Aorta (tissue), 5 donors: ENCODE measurements around the gene PLPPR3. TPM values are rescaled to one million over a fixed set of nuclear protein-coding genes. Genes with fewer than 3 reads are reported as not detected.

Experiments used
- ATAC-seq: fragments of 200-7000 bp; cut with Tn5 transposase; one replicate; pipeline ENCODE4 v1.9.1; 2022; ENCODE audit warnings: moderate library complexity; ENCODE audit not compliant: low FRiP score
- DNase-seq, 2 donors: peaks; one replicate each; pipeline ENCODE4 v3.0.0-alpha.2; 2020
- H3K27ac ChIP-seq, 2 donors: one replicate each; pipeline ENCODE4 v1.5.1; 2013; ENCODE audit warnings: low read length in 2 of 2, mild to moderate bottlenecking in 2 of 2, moderate library complexity in 2 of 2, control low read depth in 1 of 2, inconsistent platforms in 1 of 2, low read depth in 1 of 2
- H3K27me3 ChIP-seq, 2 donors: one replicate each; pipeline ENCODE4 v1.6.1; 2013; ENCODE audit warnings: control low read depth in 1 of 2, low read length in 1 of 2, mild to moderate bottlenecking in 1 of 2, moderate library complexity in 1 of 2; ENCODE audit not compliant: insufficient read depth in 2 of 2, control insufficient read depth in 1 of 2
- H3K36me3 ChIP-seq, 2 donors: one replicate each; pipeline ENCODE4 v1.6.1; 2013; ENCODE audit warnings: control low read depth in 1 of 2, low read length in 1 of 2, mild to moderate bottlenecking in 1 of 2; ENCODE audit not compliant: insufficient read depth in 2 of 2, control insufficient read depth in 1 of 2
- H3K4me1 ChIP-seq, 2 donors: one replicate each; pipeline ENCODE4 v1.6.1; 2013; ENCODE audit warnings: low read length in 2 of 2, control low read depth in 1 of 2, mild to moderate bottlenecking in 1 of 2, moderate library complexity in 1 of 2; ENCODE audit not compliant: insufficient read depth in 2 of 2, control insufficient read depth in 1 of 2
- H3K4me3 ChIP-seq, 2 donors: one replicate each; pipeline ENCODE4 v1.5.1; 2013; ENCODE audit warnings: low read length in 2 of 2, control low read depth in 1 of 2, mild to moderate bottlenecking in 1 of 2
- H3K9me3 ChIP-seq: one replicate; pipeline ENCODE4 v1.6.1; 2013; ENCODE audit warnings: mild to moderate bottlenecking, low read length; ENCODE audit not compliant: control insufficient read depth
- WGBS, 2 donors: extraction: QIAGEN DNeasy Blood & Tissue Kit; methylation state at CpG; one replicate each; pipeline ENCODE4 v1.1.7; 2013; 5-methylcytosine and 5-hydroxymethylcytosine counted together
- intact Hi-C, 2 donors: fragments of 100-400 bp; cut with DNase I; formaldehyde crosslinking; loops; one replicate each; pipeline versions ENCODE4 v1.14.2 to v1.15.0; 2022
- polyA plus RNA-seq, 2 donors: library from polyadenylated mRNA; stranded (reverse); fragments of 200-250 nt; gene quantifications; one replicate each; pipeline ENCODE4 v1.2.3, GENCODE V29; 2013
- total RNA-seq, 2 donors: library from RNA; stranded (reverse); fragmentation: NEBNext Ultra II Directional; extraction: Animal tissue kit (Norgen Biotek cat#: 25700); gene quantifications; one replicate each; pipeline ENCODE4 v1.2.1, GENCODE V29; 2021
- donor health status: healthy with polysubstance abuse.
- donor health status: Bipolar disorder and iron deficiency.
- donor health status: DM: no; HTN: no; CAD: no.
- donor health status: DM: no; HTN: no; CAD: no.
- donor health status: DM: yes; HTN: yes; CAD: no.

The PLPPR3 gene
- total and polyA plus RNA-seq, 4 donors = not detected

- ATAC-seq = no peak
- no peak overlapping the region for H3K4me3 ChIP-seq
Measured at GRCh38 chr19:789701-790060, 32.1 kb downstream of the PLPPR3 start.

DNA sequence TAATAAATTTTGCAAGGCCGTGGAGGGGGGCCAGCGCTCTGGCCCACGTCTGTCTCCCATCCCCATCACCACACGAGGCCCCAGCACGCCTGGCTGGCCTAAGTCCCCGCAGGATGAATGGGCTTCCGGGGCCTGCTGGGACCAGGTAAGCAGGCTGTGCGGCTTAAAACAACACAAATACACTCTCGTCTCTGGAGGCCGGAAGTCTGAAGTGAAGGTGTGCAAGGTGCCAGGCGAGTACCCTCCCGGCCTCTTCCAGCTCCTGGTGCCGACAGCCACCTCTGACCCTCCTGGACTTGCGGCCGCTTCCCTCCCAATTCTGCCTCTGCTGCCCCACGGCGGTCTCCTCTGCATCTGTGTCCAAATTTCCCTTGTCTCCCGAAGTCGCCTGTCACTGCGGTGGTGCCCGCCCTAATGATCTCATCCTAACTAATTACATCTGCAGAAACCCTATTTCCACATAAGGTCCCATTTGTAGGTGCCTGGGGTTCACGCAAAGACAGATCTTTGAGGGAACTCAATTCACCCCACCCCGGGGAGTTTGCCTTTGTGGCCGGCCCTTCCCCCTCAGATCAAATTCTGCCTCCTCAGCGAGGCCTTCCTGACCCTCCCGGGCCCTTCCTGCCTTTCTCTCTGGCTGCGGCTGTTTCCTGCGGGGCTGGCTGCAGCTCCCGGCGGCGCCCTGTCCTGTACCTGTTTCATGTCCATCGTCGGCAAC, 32.6 kb downstream of the PLPPR3 start:
- Histone ChIP-seq H3K4me1 (no peaks in the 10 kb centered on the region), H3K27ac (no peak overlapping the region), H3K27me3 (no peaks in the 10 kb centered on the region), H3K36me3 (no peaks in the 10 kb centered on the region), H3K9me3 (no peaks in the 10 kb centered on the region), H3K4me3 (no peak overlapping the region)
- intact Hi-C loops = no loop called here
- 78 to 79% methylated on average over 33 of the region's 33 CpGs for WGBS, 2 donors
- peak; percentile 39 for ATAC-seq
- peak in 1 of 2 donors; percentile 59 for DNase-seq

More at GRCh38 chr19:789701-790060, 32.1 kb downstream of the PLPPR3 start:
- H3K36me3 ChIP-seq = no peaks in the 10 kb centered on the region
- WGBS, 2 donors = 96% methylated on average over 9 of the region's 9 CpGs
- intact Hi-C loops = no loop called here
- H3K27me3 ChIP-seq = no peaks in the 10 kb centered on the region
- no peaks in the 10 kb centered on the region for H3K4me1 ChIP-seq
- H3K9me3 ChIP-seq = no peaks in the 10 kb centered on the region
- DNase-seq = no peak
- H3K27ac ChIP-seq = no peak overlapping the region

- DNase-seq (no peak), ATAC-seq (peak; percentile 6)
- Histone ChIP-seq H3K27me3 (no peaks in the 10 kb centered on the region), H3K27ac (no peak overlapping the region), H3K9me3 (no peaks in the 10 kb centered on the region), H3K4me1 (no peaks in the 10 kb centered on the region), H3K4me3 (no peak overlapping the region), H3K36me3 (no peaks in the 10 kb centered on the region)
- intact Hi-C loops = no loop called here
- 82 to 84% methylated on average over 11 of the region's 11 CpGs for WGBS, 2 donors
Measured at GRCh38 chr19:788686-788982, 33.1 kb downstream of the PLPPR3 start.

DNA sequence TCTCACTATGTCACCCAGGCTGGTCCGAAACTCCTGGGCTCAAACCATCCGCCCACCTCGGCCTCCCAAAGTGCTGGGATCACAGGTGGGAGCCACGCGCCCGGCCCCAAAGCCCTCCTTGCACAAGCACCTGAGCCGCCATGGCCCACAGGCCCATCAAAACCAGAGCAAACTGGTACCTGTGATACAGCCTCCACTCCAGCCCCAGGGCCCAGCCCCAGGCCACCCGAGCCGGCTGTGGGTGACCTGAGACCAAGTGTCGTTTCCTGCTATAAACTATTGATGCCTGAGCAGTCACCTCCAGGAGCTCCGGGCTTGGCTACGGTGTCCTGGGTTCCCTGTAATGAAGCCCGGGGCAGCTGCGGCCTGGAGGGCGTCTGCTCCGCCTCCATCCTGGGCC, 34.2 kb downstream of the PLPPR3 start:
- ATAC-seq = no peak
- Histone ChIP-seq H3K9me3 (no peaks in the 10 kb centered on the region), H3K27me3 (no peaks in the 10 kb centered on the region), H3K27ac (no peak overlapping the region), H3K4me3 (no peak overlapping the region), H3K4me1 (no peaks in the 10 kb centered on the region), H3K36me3 (no peaks in the 10 kb centered on the region)
- no peak for DNase-seq
- WGBS, 2 donors = 93 to 94% methylated on average over 16 of the region's 16 CpGs
- intact Hi-C loops = no loop called here

- H3K27me3 ChIP-seq = no peaks in the 10 kb centered on the region
- H3K27ac ChIP-seq = no peak overlapping the region
- DNase-seq (no peak), ATAC-seq (no peak)
- no peaks in the 10 kb centered on the region for H3K4me1 ChIP-seq
- 34 to 51% methylated on average over 12 to 13 of the region's 13 CpGs for WGBS, 2 donors
- no peaks in the 10 kb centered on the region for H3K9me3 ChIP-seq
- no peak overlapping the region for H3K4me3 ChIP-seq
- H3K36me3 ChIP-seq = no peaks in the 10 kb centered on the region
- intact Hi-C loops = no loop called here
Measured at GRCh38 chr19:784541-784940, 37.2 kb downstream of the PLPPR3 start.

DNA sequence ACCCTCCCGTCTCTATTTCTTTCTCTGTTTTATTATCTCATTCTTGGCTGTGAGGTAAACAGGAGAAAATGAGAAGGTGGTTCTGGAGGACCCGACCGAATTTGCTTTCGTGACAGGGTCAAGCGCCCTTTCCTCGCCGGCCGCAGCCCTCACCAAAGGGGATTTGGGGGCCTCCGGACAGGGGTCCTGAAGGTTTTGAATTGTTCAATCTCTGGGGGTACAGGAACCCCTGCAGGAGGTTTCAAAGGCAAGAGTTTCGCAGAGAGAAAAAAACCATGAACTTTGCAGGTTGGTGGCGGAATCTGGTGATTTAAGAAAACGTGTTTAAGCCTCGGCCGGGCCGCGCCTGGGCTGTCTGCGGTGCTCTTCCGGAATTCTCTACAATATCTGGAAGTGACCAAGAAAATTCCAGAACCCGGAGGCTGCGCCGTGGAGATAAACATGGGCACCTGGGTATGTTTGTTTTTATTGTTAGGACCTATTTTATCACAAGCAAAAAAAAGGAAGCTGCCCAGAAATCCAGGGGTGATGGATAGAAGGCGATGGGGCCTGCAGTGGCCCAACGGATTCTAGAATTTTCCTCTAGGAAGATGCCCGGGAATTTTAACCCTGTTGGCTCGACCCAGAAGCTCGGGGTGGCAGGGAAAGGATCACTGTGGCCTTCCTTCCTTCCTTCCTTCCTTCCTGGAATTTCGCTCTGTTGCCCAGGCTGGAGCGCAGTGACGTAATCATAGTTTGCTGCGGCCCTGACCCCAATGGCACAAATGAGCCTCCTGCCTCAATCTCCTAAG, 38.7 kb downstream of the PLPPR3 start:
- DNase-seq = no peak
- WGBS, 2 donors = 78 to 83% methylated on average over 30 of the region's 30 CpGs
- no peak for ATAC-seq
- H3K4me1 ChIP-seq = no peaks in the 10 kb centered on the region
- H3K9me3 ChIP-seq = no peaks in the 10 kb centered on the region
- no peaks in the 10 kb centered on the region for H3K36me3 ChIP-seq
- no peak overlapping the region for H3K4me3 ChIP-seq
- no peak overlapping the region for H3K27ac ChIP-seq
- no peaks in the 10 kb centered on the region for H3K27me3 ChIP-seq
- intact Hi-C loops = no loop called here

GRCh38 chr19:782185-782877, 39.4 kb downstream of the PLPPR3 start:
- H3K9me3 ChIP-seq = no peaks in the 10 kb centered on the region
- H3K4me3 ChIP-seq = no peak overlapping the region
- intact Hi-C loops = no loop called here
- ATAC-seq = peak; percentile 57
- WGBS, 2 donors = 13 to 15% methylated on average over 29 of the region's 29 CpGs
- H3K27me3 ChIP-seq = no peaks in the 10 kb centered on the region
- no peak for DNase-seq
- no peaks in the 10 kb centered on the region for H3K4me1 ChIP-seq
- H3K27ac ChIP-seq = no peak overlapping the region
- no peaks in the 10 kb centered on the region for H3K36me3 ChIP-seq

DNA sequence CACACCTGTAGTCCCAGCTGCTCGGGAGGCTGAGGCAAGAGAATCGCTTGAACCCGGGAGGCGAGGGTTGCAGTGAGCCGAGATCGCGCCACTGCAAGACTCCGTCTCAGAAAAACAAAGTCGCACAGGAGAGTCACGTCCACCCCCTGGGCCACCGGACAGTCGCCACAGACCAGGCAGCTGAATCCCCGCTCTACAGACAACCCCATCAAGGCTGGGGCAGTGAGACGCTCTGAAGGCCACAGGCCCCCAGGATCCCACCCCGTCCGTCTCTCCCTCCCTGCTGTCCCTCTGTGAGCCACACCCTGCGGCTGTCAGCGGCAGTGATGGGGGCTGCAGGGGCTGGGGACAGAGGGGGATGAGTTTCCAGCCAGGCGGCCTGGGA, 40.0 kb downstream of the PLPPR3 start:
- Histone ChIP-seq H3K4me3 (no peak overlapping the region), H3K27ac (no peak overlapping the region), H3K9me3 (no peaks in the 10 kb centered on the region), H3K4me1 (no peaks in the 10 kb centered on the region), H3K36me3 (no peaks in the 10 kb centered on the region), H3K27me3 (no peaks in the 10 kb centered on the region)
- 95 to 97% methylated on average over 18 to 19 of the region's 19 CpGs for WGBS, 2 donors
- no peak for ATAC-seq
- DNase-seq = no peak
- intact Hi-C loops = no loop called here

GRCh38 chr19:780935-781334, 40.8 kb downstream of the PLPPR3 start:
- DNase-seq (no peak), ATAC-seq (no peak)
- no peaks in the 10 kb centered on the region for H3K36me3 ChIP-seq
- H3K4me3 ChIP-seq = no peak overlapping the region
- 93% methylated on average over 12 to 15 of the region's 15 CpGs for WGBS, 2 donors
- intact Hi-C loops = no loop called here
- no peaks in the 10 kb centered on the region for H3K9me3 ChIP-seq
- H3K27ac ChIP-seq = no peak overlapping the region
- no peaks in the 10 kb centered on the region for H3K4me1 ChIP-seq
- H3K27me3 ChIP-seq = no peaks in the 10 kb centered on the region
